NCI-H187 (cell line): ENCODE data around the gene HMGCLL1.

Source experiments
- DNase-seq, 2 experiments: peaks; one replicate each; lab custom pipeline; 2025; lab: John Stamatoyannopoulos, UW

The HMGCLL1 gene

DNA sequence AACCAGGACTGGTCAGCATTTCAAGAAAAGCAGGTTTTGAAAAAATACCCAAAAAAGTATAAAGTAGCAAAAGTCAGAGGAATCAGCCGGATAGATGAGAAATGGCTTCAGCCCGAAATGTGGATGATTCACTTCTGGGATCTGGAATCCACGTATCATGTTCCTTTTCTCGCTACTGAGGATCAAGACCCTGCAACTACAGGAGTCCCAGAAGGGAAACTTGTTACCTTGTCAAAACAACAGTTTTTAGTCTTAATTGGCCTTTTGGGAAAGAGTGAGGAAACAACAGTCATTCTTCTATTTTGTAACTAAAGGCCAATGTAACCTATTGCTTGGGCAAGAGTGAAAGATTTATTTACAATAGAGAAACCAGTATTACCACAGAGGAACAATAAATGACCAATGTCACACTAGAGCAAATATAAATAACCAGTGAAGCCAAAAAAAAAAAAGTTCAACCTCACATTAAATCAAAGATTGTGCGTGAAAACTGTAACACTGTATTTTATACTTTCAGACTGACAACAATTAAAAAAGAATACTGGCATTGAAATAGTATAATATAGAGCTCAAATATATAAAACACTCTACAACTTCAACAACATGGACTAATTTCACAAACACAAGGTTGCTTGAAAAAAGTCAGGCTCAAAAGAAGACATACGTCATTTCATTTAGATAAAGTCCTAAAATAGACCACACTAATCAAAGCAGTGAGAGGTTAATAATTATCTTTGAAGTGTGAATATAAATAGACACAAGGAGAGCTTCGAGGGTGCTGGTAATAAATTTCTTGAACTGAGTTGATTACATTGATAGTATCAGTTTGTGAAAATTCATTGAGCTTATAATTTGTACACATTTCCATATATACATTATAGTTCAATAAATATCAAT is 135.5 kb downstream of the HMGCLL1 start:
- DNase-seq = no peak

DNA sequence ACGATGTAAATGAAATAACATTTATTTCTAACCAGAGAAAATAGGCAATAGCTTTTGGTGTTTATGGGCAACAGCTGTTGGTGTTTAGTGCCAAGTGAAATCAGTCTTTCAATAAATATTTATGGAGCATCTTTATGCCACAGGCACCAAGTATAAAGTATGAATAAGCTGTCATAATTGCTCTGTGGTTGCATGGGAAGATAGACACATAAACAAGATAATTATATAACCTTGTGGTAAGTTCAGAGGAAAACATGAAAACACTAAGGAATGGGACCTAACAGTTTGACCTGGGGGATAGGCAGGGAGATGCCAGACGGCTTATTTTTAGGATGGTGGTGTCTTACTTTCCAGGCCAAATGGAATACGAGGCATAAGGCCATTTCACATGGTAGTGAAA is 140.8 kb downstream of the HMGCLL1 start:
- DNase-seq = no peak

DNA sequence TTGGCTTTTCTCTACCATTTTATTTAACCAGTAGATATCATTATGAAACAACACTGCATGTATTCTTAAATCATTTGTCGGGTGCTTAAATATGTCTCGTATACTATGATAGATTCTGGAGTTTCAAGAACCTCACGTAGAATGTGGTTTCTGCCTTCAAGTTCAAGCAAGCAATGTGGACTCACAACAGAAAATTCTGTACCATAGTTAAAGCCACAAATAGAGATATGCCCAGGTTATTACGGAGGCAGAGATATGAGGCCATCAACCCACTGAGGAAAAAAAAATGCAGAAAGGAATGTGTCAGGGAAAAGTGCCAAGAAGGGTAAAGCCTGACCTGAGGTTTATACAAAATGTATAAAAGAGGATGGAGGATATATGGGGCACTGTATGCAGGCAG is 141.9 kb downstream of the HMGCLL1 start:
- no peak for DNase-seq

DNA sequence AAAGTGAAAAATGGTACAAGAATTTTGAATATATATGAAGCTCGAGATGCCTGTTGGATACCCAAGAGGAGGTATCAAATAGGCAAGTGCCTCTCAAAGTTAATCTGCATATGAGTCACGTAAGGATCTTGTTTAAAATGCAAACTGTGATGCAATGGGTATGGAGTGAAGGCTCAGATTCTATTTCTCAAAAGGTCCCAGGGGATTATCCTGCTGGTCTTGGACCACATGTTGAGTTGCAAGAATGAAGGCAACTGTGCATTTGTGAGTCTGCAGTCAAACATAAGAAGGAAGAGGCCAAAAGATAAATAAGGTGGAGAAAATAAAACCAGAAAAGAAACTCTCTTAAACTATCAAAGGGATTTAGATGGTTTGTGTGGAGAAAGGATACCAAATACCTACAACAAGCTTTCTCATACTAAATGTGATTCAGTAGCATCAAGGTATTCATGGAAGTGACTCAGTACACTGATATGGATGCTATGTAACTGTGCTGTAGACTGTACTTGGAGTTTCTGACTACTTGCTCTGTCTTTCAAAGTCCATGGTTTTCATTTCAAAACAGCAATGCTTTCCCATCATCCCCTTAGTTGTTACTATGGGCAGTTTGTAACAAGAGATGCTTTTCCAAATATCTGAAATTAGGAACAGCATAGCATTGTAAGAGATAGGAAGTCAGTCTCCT is 145.4 kb downstream of the HMGCLL1 start:
- no peak for DNase-seq

DNA sequence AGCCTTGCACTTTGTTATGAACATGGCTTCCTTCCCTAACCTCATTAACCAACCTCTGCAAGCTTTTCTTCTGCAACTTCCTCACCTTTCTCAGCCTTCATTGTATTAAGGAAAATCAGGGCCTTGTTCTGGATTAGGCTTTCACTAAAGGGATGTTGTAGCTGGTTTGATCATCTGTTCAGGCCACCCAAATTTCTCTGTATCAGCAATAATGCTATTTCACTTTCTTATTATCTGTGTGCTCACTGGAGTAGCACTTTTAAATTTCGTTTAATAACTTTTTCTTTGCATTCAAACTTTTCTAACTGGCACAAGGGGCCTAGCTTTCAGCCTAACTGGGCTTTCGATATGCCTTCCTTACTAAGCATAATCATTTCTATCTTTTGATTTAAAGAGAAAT is 155.1 kb downstream of the HMGCLL1 start:
- DNase-seq = no peak

DNA sequence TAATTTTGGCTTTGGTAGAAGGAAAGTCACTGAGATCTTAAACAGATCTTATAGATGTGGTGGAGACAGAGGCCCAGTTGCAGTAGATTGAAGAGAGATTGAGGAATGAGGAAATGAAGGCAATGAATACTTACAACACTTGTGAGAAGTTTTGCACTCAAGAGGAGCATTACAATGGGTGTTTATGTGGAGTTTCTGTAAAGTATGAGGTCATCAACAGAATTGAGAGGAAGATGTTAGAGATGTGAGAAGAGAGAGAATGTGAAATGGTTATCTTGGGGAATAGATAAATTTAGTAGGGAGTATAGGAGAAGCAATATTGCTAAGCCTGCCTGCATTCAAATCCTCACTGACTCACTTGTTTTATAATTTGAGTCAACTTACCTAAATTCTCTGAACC is 168.3 kb downstream of the HMGCLL1 start:
- DNase-seq = no peak

DNA sequence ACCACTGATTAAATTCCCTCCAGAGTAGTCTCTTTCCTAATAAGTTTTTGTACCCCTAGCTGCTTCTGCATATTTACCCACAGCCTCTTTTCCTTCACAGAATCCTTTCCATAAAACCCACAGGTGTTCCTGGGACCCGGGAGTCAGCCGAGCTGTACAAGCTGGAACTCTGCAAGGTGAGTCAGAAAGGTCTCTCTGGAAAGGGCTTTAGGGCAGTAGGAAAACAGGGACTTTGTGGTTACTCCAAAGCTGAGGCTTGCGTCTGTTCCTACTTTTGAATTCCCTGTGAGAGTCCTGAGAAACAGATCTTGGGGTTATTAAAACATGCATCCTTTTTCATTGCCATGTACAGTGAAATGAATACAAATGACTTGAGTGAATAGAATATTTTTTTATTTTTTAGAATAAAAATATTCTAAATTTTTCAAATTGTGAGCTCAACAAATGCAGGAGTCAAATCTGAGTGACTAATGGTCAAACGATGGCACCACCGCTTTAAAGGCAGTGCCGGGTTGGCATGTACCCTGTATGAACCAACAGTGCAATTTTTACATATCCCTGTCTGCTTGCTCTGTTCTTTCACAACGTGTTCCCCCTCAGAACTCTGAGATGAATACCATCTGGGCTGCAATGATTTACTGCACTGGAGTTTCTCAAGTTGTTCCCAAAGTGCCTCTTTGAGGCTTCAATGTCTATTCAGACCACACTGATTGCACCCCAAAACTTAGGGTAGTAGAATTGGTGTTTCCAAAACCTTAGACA is 173.3 kb downstream of the HMGCLL1 start:
- no peak for DNase-seq

DNA sequence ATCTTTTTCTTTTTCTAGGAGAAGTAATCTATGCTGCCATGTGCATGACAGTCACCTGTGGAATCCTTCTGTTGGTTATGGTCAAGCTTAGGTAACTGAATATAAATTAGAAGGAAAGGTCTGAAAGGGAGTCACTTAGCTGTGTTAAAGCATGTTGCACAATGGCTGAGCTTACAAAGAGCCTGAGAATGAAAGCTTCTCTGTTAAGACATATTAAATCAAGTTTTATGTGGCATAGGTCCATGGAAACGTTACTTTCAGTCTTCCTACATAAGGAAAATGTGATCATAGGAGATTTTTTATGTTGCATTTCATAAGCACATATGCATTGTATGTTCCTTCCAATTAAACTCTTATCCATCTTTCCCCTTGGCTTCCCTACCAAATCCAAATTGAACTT is 179.6 kb downstream of the HMGCLL1 start:
- DNase-seq = no peak

DNA sequence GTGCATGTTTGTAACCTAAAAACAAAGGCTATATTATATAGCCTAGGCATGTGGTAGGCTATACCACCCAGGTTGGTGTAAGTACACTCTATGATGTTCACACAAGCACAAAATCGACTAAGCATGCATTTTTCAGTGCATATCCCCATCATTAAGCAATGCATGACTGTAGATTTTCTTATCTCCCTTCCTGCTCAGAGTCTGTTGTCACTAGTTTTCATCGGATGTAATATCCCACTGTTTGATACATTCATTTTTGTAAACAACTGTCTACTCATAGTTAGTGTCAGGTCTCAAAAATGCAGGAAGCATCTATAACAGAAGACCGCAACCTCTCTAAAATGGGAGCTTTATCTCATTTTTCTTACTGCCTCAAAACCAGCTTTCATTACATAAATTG is 181.0 kb downstream of the HMGCLL1 start:
- DNase-seq = no peak

DNA sequence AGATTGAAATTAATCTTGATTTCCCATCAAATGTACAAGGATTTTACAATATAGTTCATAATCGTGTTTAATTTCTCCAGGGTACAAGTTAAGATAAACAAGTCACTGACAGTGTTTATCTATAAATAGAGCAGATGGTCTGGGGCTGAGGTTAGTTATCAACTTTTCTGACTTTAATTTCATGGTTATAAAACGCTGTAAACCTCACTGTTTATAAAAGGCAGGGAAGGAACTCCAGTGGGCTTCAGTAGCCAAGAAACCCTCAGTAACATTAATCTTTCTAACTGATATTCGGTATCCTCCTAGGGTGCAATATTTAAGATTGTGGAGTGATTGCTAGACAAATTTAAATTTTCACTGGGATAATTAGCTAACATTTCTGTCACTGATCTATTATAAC is 183.1 kb downstream of the HMGCLL1 start:
- no peak for DNase-seq

DNA sequence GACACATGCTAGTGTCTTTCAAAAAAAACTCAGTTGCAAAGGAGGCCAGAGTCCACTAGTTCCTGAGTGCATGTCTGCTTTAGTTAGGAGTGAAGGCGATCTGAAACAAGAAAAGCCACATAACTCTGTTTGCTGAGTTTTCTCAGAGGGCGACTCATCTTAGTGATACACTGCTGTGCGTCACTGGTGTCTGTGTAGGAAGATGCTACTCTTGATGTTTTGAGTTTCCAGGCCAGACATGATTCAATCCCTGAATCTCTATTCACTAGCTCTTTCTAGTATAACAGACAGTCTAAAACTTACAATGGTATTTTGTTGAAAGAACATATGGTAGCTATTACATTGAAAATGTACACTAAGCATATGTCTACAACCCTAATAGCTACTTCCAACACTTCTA is 190.8 kb downstream of the HMGCLL1 start:
- DNase-seq = no peak
